Liver (tissue), 9 donors: ENCODE measurements around the gene NTPCR. TPM values are rescaled to one million over a fixed set of nuclear protein-coding genes. Genes with fewer than 3 reads are reported as not detected.
"Not testable (repeated sequence)": the region's sequence is repeated elsewhere in the genome, so short reads cannot be mapped to it uniquely, and the experiment has no call there.

Experiments
- DNase-seq: peaks from one replicate; pipeline ENCODE4 v3.0.0-alpha.2; 2017; ENCODE audit warnings: low spot score
- H3K27ac ChIP-seq, 2 donors: one replicate each; pipeline ENCODE4 v1.7.0; 2013; ENCODE audit warnings: inconsistent platforms in 2 of 2, low read length in 2 of 2, control low read depth in 1 of 2, low read depth in 1 of 2, mild to moderate bottlenecking in 1 of 2
- H3K27me3 ChIP-seq, 4 donors: one replicate each; pipeline versions ENCODE4 v1.6.1 to v1.7.0; 2013; ENCODE audit warnings: low read length in 3 of 4, inconsistent platforms in 1 of 4, mild to moderate bottlenecking in 1 of 4, moderate library complexity in 1 of 4; ENCODE audit not compliant: control insufficient read depth in 4 of 4, insufficient read depth in 4 of 4
- H3K36me3 ChIP-seq, 4 donors: one replicate each; pipeline versions ENCODE4 v1.6.1 to v1.7.0; 2013; ENCODE audit warnings: low read length in 3 of 4, mild to moderate bottlenecking in 3 of 4, low read depth in 1 of 4, moderate library complexity in 1 of 4; ENCODE audit not compliant: control insufficient read depth in 4 of 4, insufficient read depth in 3 of 4
- H3K4me1 ChIP-seq, 4 donors: one replicate each; pipeline versions ENCODE4 v1.6.1 to v1.7.0; 2013; ENCODE audit warnings: low read length in 3 of 4, mild to moderate bottlenecking in 3 of 4, moderate library complexity in 1 of 4; ENCODE audit not compliant: control insufficient read depth in 4 of 4, insufficient read depth in 4 of 4
- H3K4me3 ChIP-seq, 3 donors: one replicate each; pipeline versions ENCODE4 v1.6.1 to v1.7.0; 2013; ENCODE audit warnings: low read length in 3 of 3, control low read depth in 1 of 3, low read depth in 1 of 3, mild to moderate bottlenecking in 1 of 3
- H3K9ac ChIP-seq, 2 donors: one replicate each; pipeline ENCODE4 v1.7.0; 2013; ENCODE audit warnings: low read length in 2 of 2, mild to moderate bottlenecking in 2 of 2, moderate library complexity in 2 of 2, control low read depth in 1 of 2, low read depth in 1 of 2
- H3K9me3 ChIP-seq, 4 donors: one replicate each; pipeline versions ENCODE4 v1.6.1 to v1.7.0; 2013; ENCODE audit warnings: low read length in 3 of 4; ENCODE audit not compliant: control insufficient read depth in 4 of 4
- EGR1 ChIP-seq, 2 donors: IDR thresholded peaks; 2 replicates each; pipeline ENCODE4 v1.6.1; 2016 to 2018; ENCODE audit warnings: antibody characterized with exemption in 2 of 2, low read depth in 2 of 2
- FOXA1 ChIP-seq: IDR thresholded peaks from 2 replicates; pipeline ENCODE4 v1.6.1; 2016; ENCODE audit warnings: antibody characterized with exemption
- FOXA2 ChIP-seq: IDR thresholded peaks from 2 replicates; pipeline ENCODE4 v1.6.1; 2016; ENCODE audit warnings: antibody characterized with exemption
- GABPA ChIP-seq, 2 donors: IDR thresholded peaks in 1 of 2; conservative IDR thresholded peaks in 1 of 2; 2 replicates each; pipeline ENCODE4 v1.6.1; 2016; ENCODE audit warnings: antibody characterized with exemption in 2 of 2, mild to moderate bottlenecking in 1 of 2, moderate library complexity in 1 of 2
- HNF4A ChIP-seq, 2 donors: conservative IDR thresholded peaks; 2 replicates each; pipeline ENCODE4 v1.6.1; 2016; ENCODE audit warnings: antibody characterized with exemption in 2 of 2, mild to moderate bottlenecking in 2 of 2
- HNF4G ChIP-seq: IDR thresholded peaks from 2 replicates; pipeline ENCODE4 v1.6.1; 2016; ENCODE audit warnings: antibody characterized with exemption
- JUND ChIP-seq, 2 donors: IDR thresholded peaks; 2 replicates each; pipeline ENCODE4 v1.6.1; 2016; ENCODE audit warnings: antibody characterized with exemption in 2 of 2
- NR2F2 ChIP-seq: IDR thresholded peaks from 2 replicates; pipeline ENCODE4 v1.6.1; 2016; ENCODE audit warnings: antibody characterized with exemption
- RAD21 ChIP-seq, 2 donors: IDR thresholded peaks; 2 replicates each; pipeline ENCODE4 v1.6.1; 2016; ENCODE audit warnings: antibody characterized with exemption in 2 of 2, mild to moderate bottlenecking in 2 of 2
- RXRA ChIP-seq, 2 donors: IDR thresholded peaks; 2 replicates each; pipeline ENCODE4 v1.6.1; 2017 to 2018; ENCODE audit warnings: antibody characterized with exemption in 2 of 2, mild to moderate bottlenecking in 1 of 2
- SP1 ChIP-seq: IDR thresholded peaks from 2 replicates; pipeline ENCODE4 v1.6.1; 2018; ENCODE audit warnings: antibody characterized with exemption, mild to moderate bottlenecking
- TAF1 ChIP-seq: conservative IDR thresholded peaks from 2 replicates; pipeline ENCODE4 v1.6.1; 2016; ENCODE audit warnings: antibody characterized with exemption, mild to moderate bottlenecking
- YY1 ChIP-seq: IDR thresholded peaks from 2 replicates; pipeline ENCODE4 v1.6.1; 2016; ENCODE audit warnings: antibody characterized with exemption, mild to moderate bottlenecking
- WGBS: extraction: QIAGEN DNeasy Blood & Tissue Kit; methylation state at CpG from one replicate; pipeline ENCODE4 v1.1.7; 2013; 5-methylcytosine and 5-hydroxymethylcytosine counted together
- polyA plus RNA-seq, 2 donors: library from polyadenylated mRNA; stranded (reverse) in 1 of 2; unstranded in 1 of 2; fragments of 200-250 nt in 1 of 2; fragments of >200 nt in 1 of 2; fragmentation: Nextera tagmentation in 1 of 2; extraction: Ambion mirVana in 1 of 2; gene quantifications; one replicate each; pipeline versions ENCODE4 v1.2.1 to v1.2.3, GENCODE V29; 2013 to 2015
- total RNA-seq, 2 donors: library from RNA; depleted of rRNA; stranded (reverse); fragments of >200 nt; gene quantifications; one replicate each; pipeline ENCODE4 v1.2.3, GENCODE V29; 2014
- TF ChIP-seq, protein P1 (sequence below): IDR thresholded peaks from 2 replicates; pipeline ENCODE4 v1.6.1; 2016; ENCODE audit warnings: antibody characterized with exemption
- TF ChIP-seq, protein P2 (sequence below): IDR thresholded peaks from 2 replicates; pipeline ENCODE4 v1.6.1; 2016; ENCODE audit warnings: antibody characterized with exemption, mild to moderate bottlenecking
- TF ChIP-seq, protein P3 (sequence below): fragments of 150-350 bp; IDR thresholded peaks from 2 replicates; pipeline ENCODE4 v1.5.1; 2017; ENCODE audit warnings: improper control_type of control experiment, low read depth, low read length; ENCODE audit not compliant: missing input control
- TF ChIP-seq, protein P4 (sequence below): IDR thresholded peaks from 2 replicates; pipeline ENCODE4 v1.6.1; 2016; ENCODE audit warnings: antibody characterized with exemption
- TF ChIP-seq, protein P5 (sequence below): IDR thresholded peaks from 2 replicates; pipeline ENCODE4 v1.6.1; 2016; ENCODE audit warnings: antibody characterized with exemption
- donor health status: healthy.
- donor health status: healthy.
- donor health status: healthy.
- donor health status: healthy.
- donor health status: healthy.

NTPCR gene
- total and polyA plus RNA-seq, 4 donors, result 7.2 to 37.2 (median 19.2) TPM

DNA sequence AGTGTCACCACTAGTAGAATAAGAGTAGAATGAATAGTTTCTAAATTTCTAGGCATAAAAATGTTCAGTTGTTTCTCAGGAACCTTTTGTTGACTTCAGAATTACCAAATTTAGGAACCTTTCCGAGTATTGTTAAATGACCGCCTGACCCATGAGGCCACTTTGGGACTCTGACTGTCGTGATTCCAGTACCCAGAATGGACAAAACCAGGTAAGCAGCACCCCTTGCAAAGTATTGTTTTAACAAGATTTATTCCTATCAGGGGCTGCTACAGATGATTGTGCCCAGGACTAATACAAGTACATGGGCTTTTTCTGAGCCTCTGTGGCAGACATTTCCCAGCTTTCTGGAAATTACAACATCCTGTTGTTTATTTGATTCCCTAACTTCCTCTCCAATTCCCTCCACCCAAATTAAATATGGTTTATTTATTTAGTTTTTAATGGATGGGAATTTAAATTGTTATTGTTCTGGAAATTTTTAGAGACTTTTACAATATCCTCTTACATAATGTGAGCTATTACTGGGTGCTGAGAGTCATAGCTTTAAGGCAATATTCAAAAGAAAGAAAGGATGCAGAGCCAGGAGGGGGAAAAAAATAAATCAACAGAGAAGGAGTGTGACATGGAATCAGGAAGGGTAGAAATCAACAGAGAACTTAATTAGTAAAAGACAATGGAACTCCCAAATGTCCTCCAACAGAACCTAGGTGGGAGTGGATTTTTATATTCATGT, 37.4 kb upstream of the NTPCR start:
- TF ChIP-seq HNF4G (no peak), RXRA (IDR thresholded peaks at IDR 0.05) (no peak), EGR1 (IDR thresholded peaks at IDR 0.05; ENCODE audit: low read depth in 2 of 2) (no peak), RAD21 (IDR thresholded peaks at IDR 0.05) (no peak), NR2F2 (no peak), JUND (IDR thresholded peaks at IDR 0.05) (no peak), SP1 (no peak), FOXA2 (no peak), TAF1 (no peak), HNF4A (conservative IDR thresholded peaks at IDR 0.05) (no peak), FOXA1 (no peak), YY1 (no peak), GABPA (IDR thresholded peaks at IDR 0.05 in 1 of 2, conservative IDR thresholded peaks at IDR 0.05 in 1 of 2) (no peak)
- TF ChIP-seq, protein P1, sequence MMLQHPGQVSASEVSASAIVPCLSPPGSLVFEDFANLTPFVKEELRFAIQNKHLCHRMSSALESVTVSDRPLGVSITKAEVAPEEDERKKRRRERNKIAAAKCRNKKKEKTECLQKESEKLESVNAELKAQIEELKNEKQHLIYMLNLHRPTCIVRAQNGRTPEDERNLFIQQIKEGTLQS, result no peak
- TF ChIP-seq, protein P2, sequence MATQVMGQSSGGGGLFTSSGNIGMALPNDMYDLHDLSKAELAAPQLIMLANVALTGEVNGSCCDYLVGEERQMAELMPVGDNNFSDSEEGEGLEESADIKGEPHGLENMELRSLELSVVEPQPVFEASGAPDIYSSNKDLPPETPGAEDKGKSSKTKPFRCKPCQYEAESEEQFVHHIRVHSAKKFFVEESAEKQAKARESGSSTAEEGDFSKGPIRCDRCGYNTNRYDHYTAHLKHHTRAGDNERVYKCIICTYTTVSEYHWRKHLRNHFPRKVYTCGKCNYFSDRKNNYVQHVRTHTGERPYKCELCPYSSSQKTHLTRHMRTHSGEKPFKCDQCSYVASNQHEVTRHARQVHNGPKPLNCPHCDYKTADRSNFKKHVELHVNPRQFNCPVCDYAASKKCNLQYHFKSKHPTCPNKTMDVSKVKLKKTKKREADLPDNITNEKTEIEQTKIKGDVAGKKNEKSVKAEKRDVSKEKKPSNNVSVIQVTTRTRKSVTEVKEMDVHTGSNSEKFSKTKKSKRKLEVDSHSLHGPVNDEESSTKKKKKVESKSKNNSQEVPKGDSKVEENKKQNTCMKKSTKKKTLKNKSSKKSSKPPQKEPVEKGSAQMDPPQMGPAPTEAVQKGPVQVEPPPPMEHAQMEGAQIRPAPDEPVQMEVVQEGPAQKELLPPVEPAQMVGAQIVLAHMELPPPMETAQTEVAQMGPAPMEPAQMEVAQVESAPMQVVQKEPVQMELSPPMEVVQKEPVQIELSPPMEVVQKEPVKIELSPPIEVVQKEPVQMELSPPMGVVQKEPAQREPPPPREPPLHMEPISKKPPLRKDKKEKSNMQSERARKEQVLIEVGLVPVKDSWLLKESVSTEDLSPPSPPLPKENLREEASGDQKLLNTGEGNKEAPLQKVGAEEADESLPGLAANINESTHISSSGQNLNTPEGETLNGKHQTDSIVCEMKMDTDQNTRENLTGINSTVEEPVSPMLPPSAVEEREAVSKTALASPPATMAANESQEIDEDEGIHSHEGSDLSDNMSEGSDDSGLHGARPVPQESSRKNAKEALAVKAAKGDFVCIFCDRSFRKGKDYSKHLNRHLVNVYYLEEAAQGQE, result no peak
- TF ChIP-seq, protein P3, sequence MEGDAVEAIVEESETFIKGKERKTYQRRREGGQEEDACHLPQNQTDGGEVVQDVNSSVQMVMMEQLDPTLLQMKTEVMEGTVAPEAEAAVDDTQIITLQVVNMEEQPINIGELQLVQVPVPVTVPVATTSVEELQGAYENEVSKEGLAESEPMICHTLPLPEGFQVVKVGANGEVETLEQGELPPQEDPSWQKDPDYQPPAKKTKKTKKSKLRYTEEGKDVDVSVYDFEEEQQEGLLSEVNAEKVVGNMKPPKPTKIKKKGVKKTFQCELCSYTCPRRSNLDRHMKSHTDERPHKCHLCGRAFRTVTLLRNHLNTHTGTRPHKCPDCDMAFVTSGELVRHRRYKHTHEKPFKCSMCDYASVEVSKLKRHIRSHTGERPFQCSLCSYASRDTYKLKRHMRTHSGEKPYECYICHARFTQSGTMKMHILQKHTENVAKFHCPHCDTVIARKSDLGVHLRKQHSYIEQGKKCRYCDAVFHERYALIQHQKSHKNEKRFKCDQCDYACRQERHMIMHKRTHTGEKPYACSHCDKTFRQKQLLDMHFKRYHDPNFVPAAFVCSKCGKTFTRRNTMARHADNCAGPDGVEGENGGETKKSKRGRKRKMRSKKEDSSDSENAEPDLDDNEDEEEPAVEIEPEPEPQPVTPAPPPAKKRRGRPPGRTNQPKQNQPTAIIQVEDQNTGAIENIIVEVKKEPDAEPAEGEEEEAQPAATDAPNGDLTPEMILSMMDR, result no peak
- TF ChIP-seq, protein P4, sequence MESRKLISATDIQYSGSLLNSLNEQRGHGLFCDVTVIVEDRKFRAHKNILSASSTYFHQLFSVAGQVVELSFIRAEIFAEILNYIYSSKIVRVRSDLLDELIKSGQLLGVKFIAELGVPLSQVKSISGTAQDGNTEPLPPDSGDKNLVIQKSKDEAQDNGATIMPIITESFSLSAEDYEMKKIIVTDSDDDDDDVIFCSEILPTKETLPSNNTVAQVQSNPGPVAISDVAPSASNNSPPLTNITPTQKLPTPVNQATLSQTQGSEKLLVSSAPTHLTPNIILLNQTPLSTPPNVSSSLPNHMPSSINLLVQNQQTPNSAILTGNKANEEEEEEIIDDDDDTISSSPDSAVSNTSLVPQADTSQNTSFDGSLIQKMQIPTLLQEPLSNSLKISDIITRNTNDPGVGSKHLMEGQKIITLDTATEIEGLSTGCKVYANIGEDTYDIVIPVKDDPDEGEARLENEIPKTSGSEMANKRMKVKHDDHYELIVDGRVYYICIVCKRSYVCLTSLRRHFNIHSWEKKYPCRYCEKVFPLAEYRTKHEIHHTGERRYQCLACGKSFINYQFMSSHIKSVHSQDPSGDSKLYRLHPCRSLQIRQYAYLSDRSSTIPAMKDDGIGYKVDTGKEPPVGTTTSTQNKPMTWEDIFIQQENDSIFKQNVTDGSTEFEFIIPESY, result no peak
- TF ChIP-seq, protein P5, sequence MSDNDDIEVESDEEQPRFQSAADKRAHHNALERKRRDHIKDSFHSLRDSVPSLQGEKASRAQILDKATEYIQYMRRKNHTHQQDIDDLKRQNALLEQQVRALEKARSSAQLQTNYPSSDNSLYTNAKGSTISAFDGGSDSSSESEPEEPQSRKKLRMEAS, result no peak
- no peaks in the 10 kb centered on the region for H3K36me3 ChIP-seq
- no peaks in the 10 kb centered on the region for H3K27me3 ChIP-seq
- no peak overlapping the region for H3K27ac ChIP-seq
- 81% methylated on average over 3 of the region's 3 CpGs for WGBS
- no peaks in the 10 kb centered on the region for H3K4me1 ChIP-seq
- H3K9me3 ChIP-seq, result no peaks in the 10 kb centered on the region
- DNase-seq, result no peak
- no peak overlapping the region for H3K4me3 ChIP-seq
- no peak overlapping the region for H3K9ac ChIP-seq

DNA sequence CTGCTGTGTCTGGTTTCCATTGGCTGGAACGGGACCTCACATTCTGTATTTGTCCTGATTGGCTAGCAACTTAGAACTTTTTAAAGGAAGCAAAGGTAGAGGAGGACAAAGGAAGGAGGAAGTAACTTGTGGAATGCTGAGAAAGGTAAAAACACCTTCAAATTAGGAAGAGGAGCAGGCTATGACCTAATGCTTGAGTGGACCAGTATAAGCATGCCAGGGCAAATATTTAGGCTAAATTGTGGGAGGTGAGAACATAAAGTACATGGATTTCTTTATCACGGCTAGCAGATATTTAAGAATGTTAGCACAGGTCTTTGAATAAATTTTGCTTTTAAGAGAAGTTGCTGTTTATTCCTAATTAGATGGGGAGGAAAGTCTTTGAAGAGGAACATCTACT, 36.1 kb upstream of the NTPCR start:
- not testable (repeated sequence) for H3K9me3 ChIP-seq, H3K4me3 ChIP-seq, H3K27me3 ChIP-seq, H3K4me1 ChIP-seq, H3K36me3 ChIP-seq, DNase-seq, H3K9ac ChIP-seq, H3K27ac ChIP-seq
- WGBS, result 86% methylated on average over 2 of the region's 2 CpGs
